Esophagus squamous epithelium (tissue), 4 donors: ENCODE results near the gene CAP2.

Source experiments
- POLR2A ChIP-seq, 4 donors: fragments of 450-650 bp; IDR thresholded peaks; one replicate each; pipeline ENCODE4 v1.6.1; 2017; ENCODE audit warnings: antibody characterized with exemption in 4 of 4, mild to moderate bottlenecking in 4 of 4, moderate library complexity in 3 of 4
- TF ChIP-seq, protein P1 (sequence below), 6 experiments: fragments of 450-650 bp in 4 of 6; fragments of 200-600 bp in 2 of 6; sonication (generic) in 2 of 6; IDR thresholded peaks; one replicate each; pipeline ENCODE4 v1.5.1; 2016 to 2019; ENCODE audit warnings: antibody characterized with exemption in 6 of 6, mild to moderate bottlenecking in 4 of 6, moderate library complexity in 4 of 6

DNA sequence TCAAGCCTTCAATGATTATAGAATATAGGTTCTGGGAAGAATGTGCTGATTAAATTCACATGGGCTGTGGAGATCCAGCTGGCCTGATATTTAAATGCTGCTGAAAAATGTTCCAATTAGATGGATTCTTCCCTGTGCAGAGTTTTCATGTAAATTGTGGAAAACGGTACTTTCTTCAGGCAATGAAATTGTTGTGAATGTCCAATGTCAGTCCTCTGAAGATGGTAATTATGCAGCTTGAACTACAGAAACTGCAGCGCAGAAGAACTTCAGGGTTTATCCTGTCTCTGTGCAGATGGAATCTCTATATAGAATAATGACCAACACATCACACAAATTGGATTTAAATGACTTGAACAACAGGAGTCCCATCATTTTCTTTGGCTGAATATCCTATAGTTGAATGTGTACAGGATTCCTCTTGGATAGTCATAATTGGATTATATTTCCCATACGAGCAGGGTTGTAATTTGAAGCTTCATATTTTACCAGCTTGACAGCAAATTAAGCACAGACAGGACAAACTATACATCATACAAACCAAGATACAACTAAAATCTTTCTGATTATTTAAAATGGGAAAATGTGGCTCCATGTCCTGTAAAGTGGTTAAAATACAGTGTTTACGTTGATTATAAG, 82.3 kb downstream of the CAP2 start:
- TF ChIP-seq, protein P1, sequence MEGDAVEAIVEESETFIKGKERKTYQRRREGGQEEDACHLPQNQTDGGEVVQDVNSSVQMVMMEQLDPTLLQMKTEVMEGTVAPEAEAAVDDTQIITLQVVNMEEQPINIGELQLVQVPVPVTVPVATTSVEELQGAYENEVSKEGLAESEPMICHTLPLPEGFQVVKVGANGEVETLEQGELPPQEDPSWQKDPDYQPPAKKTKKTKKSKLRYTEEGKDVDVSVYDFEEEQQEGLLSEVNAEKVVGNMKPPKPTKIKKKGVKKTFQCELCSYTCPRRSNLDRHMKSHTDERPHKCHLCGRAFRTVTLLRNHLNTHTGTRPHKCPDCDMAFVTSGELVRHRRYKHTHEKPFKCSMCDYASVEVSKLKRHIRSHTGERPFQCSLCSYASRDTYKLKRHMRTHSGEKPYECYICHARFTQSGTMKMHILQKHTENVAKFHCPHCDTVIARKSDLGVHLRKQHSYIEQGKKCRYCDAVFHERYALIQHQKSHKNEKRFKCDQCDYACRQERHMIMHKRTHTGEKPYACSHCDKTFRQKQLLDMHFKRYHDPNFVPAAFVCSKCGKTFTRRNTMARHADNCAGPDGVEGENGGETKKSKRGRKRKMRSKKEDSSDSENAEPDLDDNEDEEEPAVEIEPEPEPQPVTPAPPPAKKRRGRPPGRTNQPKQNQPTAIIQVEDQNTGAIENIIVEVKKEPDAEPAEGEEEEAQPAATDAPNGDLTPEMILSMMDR (IDR thresholded peaks at IDR 0.05): no peak
- no peak for TF ChIP-seq POLR2A (IDR thresholded peaks at IDR 0.05)
